HG03103 (cell line): ENCODE results near the gene DMRTC2.
A peak's percentile ranks its signal among the peaks of the same experiment; 100 is the strongest.

Source experiments
- ATAC-seq: cut with Tn5 transposase; IDR thresholded peaks from one replicate; pipeline ENCODE4 v1.9.1; 2021; ENCODE audit warnings: low read depth; ENCODE audit not compliant: unreplicated experiment

The DMRTC2 gene

DNA sequence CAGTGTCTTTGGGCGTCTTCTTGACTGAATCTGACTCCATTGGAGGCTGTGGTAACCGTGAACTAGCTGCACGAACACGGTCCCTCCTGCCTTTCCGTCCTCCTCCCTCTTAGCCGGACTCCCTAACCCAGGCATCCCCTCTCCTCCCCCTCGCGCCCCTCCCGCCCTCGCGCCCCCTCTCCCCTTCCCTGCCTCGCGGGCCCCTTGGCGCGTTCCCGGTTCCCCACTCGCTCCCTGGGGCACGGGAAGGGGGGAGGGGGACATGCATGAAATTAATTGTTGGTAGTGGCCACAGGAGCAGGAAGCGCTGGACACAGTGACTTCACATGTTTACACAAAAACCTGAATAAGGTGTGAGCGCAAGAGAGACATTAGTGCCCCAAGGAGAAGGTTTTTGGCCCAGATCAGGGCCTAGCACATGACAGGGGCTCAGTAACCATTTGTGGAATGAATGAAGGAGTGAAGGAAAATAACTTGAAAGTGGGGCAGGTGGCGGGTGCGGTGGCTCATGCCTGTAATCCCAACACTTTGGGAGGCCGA is 279 bp downstream of the DMRTC2 start:
- ATAC-seq, result no peak

DNA sequence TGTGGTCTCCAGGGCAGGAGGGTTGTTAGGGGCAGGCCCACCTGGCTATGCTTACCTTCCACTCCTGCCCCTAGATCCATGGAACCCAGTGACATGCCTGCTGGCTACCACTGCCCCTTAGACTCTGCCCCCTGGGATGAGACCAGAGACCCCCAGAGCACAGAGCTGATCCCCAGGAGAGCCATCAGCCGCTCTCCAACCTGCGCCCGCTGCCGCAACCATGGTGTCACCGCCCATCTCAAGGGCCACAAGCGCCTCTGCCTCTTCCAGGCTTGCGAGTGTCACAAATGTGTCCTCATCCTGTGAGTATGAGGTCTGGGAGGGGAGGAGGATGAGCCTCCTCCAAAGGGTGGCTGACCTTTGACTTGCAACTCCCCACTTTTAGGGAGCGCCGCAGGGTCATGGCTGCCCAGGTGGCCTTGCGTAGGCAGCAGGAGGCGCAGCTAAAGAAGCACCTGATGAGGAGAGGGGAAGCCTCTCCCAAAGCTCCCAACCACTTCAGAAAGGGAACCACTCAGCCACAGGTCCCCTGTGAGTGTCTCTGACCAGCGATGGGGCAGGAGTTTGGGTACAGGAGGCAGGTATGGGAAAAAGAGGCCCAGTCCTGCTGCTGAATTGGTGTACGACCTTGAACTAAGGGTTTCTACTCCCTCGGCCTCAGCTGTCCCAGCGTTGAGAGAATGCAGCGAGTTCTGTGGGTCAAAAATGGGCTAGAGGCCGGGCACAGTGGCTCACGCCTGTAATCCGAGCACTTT is 2.7 kb downstream of the DMRTC2 start:
- ATAC-seq, result no peak

DNA sequence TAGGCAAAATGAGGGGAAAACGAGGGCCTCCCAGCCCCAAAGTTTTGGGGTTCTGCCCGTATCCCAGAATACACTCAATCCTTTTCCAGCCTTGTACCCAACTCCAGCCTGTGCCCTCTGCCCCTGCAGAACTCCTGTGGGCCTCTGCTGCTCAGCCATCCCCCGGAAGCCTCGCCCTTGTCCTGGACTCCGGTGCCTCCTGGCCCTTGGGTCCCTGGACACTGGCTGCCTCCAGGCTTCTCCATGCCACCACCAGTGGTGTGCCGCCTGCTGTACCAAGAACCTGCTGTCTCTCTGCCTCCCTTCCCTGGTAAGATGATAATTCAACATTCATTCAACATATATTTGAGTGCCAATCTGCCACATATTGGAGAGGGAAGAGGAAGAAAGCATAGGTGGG is 3.8 kb downstream of the DMRTC2 start:
- no peak for ATAC-seq

DNA sequence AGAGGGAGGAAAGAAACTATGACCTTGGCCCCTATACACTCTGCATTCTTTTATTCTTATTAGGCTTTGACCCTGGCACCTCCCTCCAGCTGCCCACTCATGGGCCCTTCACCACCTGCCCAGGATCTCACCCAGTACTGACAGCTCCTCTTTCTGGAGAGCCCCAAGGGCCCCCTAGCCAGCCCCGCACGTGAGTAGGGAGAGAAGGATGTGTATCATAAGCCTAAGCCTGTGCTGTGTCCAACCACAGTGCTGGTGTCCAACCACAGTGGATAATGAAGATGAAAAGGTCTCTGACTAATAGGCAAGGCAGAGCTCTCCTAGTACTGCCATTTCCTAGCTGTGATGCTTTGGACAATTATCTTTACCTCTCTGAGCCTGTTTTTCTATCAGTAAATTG is 4.2 kb downstream of the DMRTC2 start:
- ATAC-seq, result no peak

DNA sequence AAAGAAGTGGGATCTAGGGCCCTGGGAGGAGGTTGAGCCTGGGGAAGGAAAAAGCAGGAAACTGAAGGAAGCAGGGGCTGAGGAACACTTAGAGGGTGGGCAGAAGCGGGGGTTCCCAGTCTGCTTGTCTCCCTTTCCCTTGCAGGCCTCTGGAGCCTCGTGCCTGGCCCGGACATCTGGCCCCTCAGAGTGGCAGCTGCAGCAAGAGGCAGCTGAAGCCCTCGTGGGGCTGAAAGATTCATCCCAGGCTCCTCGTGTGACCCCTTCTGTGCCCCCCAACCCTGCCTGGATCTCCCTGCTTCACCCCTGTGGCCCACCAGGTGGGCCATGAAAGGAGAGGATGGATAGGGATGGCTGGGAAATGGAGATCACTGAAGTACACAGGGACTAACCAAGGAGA is 5.5 kb downstream of the DMRTC2 start:
- no peak for ATAC-seq

DNA sequence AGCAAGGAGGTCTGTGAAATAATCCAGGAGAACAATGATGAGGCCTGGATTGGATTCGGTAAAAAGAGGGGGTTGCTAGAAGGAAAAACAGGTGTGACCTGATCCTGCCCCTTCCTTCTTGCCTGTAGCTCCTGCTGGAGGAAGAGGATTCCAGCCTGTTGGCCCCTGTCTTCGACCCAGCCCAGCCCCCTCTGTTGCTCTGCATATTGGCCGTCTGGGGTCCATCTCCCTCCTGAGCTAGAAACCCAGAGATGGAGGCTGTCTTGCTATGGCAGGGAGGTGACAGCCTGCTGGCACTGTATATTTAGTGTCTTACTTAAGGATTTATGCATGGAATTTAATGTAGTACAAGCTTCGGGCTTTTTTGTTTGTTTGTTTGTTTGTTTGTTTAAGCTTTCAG is 6.6 kb downstream of the DMRTC2 start:
- ATAC-seq, result no peak

DNA sequence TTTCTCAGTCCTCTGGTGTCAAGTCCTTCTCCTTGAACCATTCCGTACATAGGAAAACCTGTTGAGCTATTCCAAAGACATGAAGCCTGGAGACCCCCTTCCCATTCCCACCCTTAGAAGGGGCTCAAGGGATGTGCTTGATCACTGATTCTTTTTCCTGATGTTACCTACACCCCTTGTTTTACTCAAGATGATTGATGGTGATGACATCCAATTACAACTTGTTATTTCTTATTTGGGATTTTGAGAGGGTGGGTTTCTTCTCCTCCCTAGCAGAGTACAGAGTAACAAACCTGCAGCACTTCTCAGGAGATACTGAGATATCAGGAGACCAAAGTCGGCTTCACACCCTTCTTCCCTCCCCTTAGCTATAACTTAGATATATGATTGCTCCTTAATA is 8.5 kb downstream of the DMRTC2 start:
- ATAC-seq, result no peak

DNA sequence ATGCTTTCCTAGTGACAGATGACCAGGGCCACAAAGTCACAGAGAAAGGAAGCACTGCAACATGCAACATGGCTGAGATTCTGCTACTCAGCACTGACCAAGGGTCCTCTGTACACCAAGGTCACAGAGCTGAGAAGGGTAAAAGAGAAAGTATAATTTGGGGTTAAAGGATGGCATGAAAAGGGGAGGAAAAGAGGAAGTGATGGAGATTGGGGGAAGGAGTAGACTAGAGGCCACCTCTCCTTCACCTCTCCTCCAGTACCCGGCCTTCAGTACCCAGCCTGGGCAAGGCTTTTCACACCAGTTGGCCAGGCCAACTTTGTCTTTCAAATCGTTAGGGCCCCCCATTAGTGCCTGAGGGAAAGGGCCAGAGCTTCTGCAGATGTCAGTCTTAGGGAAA is 8.9 kb downstream of the DMRTC2 start:
- no peak for ATAC-seq

DNA sequence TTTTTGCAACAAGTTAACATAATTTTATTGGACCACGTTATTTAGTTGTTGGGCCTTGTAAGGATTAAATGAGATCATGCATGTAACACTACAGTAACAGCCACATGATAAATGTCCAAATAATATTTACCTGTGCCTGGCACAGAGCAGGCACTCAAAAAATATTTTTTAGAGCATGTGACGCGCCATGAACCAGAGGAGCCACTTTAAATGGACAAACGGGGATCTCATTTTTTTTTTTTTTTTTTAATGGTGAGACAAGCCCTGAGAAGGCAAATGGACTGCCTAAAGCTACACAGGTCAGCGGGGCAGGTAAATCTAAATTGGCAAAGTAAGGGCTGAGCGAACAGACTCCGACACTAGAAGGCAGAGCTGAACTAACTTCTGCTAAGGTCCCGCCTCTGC is 14.4 kb downstream of the DMRTC2 start:
- ATAC-seq, result no peak

DNA sequence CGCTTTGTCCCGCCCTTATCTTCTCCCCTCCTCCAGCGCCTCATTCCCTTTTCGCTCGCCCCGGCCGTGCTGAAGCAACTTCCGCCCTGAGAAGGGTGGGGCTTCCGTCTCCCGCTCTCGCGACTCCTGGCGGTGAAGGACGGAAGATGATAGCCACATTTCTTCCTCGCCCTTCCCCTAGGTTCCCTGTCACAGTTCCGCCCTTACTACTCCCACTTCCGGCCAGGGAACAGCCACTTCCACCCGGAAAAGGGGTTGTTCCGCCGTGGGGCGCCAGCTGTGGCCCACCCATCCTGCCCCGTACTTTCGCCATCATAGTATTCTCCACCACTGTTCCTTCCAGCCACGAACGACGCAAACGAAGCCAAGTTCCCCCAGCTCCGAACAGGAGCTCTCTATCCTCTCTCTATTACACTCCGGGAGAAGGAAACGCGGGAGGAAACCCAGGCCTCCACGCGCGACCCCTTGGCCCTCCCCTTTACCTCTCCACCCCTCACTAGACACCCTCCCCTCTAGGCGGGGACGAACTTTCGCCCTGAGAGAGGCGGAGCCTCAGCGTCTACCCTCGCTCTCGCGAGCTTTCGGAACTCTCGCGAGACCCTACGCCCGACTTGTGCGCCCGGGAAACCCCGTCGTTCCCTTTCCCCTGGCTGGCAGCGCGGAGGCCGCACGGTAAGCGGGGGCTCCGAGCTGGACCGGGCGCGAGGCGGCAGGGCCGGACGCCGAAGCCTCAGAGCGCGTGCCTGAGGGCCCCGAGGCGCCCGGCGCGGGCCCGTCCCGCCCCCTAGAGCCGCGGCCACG is 15.0 kb downstream of the DMRTC2 start, which contains the start of gene RPS19:
Gene RPS19, plus strand, starts transcription at position 638 of the 801 bp plus-strand sequence. CDS start 520 bp downstream, outside the sequence.
- peak; percentile 72 for ATAC-seq

DNA sequence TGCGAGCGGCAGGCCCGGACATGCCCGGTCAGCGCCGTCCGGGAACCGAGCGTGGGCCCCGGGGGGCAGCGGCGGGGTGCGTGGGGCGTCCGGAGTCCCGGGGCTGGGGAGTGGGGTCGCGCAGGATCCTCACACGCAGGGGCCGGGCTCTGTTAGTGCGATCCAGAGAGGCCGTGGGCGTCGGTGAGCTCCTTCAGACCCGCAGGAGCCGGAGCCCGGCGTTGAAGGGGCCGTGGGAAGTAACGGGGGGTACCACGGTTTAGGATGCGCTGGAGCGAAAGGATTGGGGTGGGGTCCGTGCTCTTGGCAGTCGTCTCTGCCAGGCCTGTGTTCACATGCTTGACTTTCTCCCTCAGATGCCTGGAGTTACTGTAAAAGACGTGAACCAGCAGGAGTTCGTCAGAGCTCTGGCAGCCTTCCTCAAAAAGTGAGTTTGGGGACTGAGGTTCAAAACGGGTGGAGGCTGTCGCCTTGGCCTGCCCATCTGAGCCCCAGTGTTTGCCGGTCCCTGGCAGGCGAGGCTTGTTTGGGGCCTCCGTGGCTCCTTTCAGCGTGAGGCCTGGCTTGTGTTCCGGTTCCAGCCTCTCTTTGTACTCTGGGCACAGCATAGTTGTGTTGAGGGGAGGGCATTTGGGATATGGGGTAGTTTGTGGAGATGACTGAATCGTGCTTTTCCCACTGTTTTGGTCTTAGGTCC is 15.7 kb downstream of the DMRTC2 start:
- no peak for ATAC-seq

DNA sequence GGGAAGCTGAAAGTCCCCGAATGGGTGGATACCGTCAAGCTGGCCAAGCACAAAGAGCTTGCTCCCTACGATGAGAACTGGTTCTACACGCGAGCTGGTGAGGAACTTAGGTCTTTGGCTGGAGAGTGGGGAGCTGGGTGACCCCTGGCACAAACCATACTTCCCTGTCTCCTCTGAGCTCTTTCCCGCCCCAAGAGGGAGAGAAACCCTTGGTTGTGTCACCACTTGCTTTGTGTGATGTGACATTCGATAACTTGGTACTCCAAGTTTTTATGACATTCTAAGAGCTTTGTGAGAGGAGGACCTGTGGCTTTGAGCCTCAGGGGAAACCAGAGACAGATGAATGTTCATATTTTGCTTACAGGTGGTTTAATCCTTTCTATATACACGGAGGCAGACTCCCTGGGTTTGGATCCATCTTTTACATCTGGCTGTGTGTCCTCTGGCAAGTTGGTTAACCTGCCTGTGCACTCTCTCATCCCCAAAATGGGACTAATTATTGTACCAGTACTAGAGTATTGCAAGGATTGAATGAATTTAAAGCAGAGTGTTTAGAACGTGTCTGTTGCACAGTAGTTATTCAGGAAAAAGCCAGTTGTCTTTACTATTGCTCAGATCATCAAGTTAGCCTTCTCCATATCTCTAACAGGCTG is 16.4 kb downstream of the DMRTC2 start:
- no peak for ATAC-seq

DNA sequence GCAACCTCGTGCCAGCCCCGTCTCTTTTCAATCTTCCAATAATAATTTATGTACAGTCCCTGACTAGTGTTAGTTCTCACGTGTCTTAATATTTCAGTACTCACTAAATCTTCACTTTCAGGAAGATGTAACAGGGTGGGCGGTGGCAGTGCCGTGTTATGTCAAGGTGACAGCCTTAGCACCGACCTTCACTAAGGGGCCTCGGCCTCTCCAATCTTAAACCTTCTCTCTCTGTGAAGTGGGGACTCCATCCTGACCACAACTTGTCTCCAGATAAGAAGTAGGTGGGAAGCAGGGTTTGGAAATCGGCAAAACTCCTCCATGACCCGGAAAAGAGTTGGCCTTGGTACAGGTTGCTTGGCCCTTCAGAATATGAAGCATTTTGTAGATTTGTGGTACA is 17.0 kb downstream of the DMRTC2 start:
- ATAC-seq, result no peak

DNA sequence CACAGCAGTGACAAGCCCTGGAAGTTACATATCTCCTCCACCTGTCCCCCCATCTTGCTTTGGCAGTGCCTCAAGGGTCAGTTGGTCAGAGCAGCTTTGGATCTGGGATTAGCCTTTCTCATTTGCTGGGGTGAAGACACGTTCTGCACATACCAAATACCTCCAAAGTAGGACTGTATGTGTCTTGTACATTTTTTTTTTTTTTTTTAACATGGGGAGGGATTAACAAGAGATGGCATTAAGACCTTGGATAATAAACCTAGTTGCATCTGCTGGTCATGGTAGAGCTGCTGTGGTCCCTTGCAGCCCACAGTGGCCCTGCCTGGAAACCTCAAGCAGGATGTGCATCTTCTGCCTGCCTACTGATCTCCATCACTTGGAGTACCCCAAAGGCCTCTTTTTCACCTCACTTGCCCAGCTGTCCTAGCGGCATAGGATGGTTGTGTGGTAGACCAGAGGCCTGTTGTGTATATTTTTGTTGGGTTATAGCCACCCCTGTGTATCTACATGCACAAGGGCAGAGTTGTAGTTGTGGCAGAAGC is 17.7 kb downstream of the DMRTC2 start:
- no peak for ATAC-seq

DNA sequence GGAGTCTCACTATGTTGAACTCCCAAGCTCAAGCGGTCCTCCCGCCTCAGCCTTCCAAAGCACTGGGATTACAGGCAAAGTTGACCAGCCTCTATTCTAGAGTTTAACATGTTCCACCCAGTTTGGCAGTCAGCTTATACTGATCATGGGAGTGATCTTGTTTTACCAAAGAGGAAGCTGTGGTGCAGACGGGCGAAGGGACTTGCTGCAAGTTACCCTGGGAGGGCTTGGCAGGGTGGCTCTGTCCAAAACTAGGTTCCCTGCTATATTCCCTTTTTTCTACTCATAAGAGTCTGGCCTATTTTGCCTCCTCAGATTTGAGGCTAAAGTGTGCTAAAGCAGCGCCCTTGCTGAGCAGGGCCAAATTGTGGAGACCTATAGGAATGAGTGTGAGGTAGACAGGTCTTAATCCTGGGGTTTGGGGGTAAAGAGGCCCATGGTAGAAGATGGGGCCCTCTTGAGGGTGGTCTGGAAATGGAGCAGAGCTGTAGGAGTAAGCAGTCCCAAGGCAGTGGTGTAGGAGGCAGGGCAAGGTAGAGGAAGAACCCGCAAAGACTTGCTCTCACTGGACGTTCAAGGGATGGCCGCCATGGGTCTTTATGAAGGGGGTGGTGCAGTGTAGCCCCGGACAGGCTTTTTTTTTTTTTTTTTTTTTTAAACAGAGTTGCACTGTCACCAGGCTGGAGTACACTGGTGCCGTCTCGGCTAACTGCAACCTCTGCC is 18.5 kb downstream of the DMRTC2 start:
- ATAC-seq, result no peak

DNA sequence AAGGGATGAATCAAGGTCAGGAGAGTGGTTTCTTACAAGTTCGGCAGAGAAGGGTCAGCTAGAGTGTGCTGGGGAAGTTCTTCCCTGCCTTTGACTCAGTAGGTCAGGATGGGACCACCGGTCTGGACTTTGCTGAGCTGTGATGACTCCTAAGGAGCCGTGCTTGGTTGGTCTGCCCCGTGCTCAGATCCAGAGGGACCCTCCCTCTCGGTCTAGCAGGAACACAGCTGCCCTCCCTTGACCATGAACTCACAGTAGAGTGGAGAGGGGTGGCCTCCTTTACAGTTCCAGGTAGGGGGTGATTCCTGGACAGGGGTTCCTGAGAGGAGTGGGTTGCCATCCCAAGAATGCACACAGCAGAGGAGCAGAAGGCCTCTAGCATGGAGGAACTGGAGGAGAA is 19.5 kb downstream of the DMRTC2 start:
- no peak for ATAC-seq

DNA sequence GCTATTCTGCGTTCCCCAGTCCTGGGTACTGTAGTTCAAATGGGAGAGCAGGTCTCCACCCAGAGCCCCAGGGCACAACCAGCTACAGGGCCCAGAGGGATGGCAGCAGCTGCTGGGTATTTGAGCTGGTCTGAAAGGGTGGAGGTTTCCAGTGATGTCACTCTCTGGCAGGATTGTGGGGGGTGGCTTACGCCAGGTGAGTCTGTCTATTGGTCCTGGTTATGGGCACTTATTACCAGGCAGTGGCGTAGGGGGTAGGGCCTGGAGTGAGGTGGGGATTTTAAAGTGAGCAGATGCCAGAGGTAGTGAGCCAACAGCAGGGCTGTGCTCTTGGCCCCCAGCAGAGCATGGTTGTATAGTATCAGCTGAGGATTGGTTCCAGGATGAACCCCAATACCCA is 21.4 kb downstream of the DMRTC2 start:
- ATAC-seq, result no peak

DNA sequence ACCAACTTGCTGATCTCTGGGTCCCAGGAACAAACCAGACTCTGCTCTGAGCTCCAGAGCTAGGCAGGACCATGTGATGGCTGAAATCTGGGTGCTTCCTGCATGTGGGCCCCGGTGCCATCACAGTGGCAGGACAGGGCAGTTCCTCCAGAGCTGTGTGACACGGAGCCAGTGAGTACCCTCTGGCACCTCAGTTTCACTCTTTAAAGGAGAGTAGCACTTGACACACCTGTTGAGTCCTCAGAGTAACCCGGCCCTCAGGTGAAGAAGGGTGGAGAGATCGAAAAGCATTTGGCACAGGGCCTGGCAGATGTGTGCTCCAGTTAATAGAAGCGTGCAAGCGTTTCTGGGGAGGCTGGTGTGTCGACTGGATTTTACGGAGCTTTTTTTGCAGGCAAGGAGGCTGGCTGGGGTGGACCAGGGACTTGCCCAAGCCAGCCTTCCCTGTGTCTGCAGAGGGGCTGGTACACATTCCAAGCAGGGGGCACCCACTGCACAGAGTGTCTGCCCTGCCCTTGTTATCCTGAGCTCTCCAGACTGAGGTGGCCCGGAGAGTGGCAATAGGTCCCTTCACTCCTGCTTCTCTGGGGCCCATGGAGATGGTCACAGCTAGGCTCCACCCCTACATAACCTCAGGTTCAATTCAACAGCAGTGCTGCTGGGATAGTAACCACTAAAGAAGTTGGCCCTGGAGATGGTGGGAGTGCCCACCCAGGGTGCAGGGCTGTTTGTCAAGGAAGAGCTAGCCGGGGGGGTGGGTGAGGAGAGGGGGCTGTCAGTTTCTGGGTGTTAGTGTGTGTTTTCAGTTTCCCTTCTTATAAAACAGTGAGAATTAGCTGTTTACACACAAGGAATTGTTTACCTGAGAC is 23.5 kb downstream of the DMRTC2 start:
- ATAC-seq, result no peak

DNA sequence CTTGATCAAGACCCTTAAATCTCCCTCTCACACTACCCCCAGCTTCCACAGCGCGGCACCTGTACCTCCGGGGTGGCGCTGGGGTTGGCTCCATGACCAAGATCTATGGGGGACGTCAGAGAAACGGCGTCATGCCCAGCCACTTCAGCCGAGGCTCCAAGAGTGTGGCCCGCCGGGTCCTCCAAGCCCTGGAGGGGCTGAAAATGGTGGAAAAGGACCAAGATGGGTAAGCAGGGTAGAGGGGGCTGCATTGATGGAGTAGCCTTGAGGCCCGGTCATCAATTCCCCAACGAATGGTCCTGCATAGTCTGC is 24.1 kb downstream of the DMRTC2 start:
- no peak for ATAC-seq
